ENCODE results near the gene PLA2G2D. TPM values are rescaled to one million over a fixed set of nuclear protein-coding genes. Genes with fewer than 3 reads are reported as not detected.

Gene PLA2G2D
- total and polyA plus RNA-seq, 10 of the 15 experiments (the other 5 are each of a cell fraction or from before 2014, with no cell fraction given): 0.06 to 0.38 (median 0.16) TPM; not detected in 2

DNA sequence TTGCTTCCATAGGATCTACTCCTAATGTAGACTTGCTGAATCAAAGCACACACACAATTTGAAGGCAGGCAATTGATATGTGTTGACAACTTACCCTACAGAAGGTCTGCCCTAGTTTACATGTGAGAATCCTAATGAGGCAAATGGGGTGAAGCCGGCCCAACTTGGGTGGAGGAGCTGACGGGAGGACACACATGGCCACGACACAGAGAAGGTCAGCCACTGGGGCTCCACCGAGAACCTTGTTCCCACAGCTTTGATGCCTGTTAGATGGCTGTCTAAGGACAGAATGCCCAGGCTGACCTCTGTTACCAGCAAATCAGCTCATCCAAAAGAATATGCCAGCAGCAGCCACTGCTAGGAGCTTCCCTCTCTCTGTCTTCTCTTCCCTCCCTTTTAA is 1.5 kb upstream of the PLA2G2D start:
- H3K9ac ChIP-seq (ENCODE audit: control insufficient read depth, insufficient read depth, low read length): no peak overlapping the region
- no peaks in the 10 kb centered on the region for H4K20me1 ChIP-seq (ENCODE audit: control insufficient read depth, insufficient read depth)
- ChIA-PET RAD21 (ENCODE audit: unreplicated experiment) (interaction anchor here (0.9 to 1.0 kb wide), 2 partner anchors 31 to 63 kb away, joined by 3 to 4 read pairs; no protein-coding TSS in a partner anchor), POLR2A (no interaction called here), SMC1A (ENCODE audit: uncharacterized antibody, unreplicated experiment) (no interaction called here), CTCF (interaction anchor here (0.6 to 1.3 kb wide), 2 partner anchors 40 to 761 kb away, joined by 3 read pairs; no protein-coding TSS in a partner anchor)
- no peaks in the 10 kb centered on the region for H3K9me3 ChIP-seq (replicated peaks; ENCODE audit: control insufficient read depth, insufficient read depth, low read length)
- H3K79me2 ChIP-seq (ENCODE audit: control insufficient read depth, insufficient read depth, low read length): no peaks in the 10 kb centered on the region
- intact Hi-C loops (cut with micrococcal nuclease; ENCODE audit: unreplicated experiment): no loop called here
- H3K4me3 ChIP-seq: no peak overlapping the region
- no peak overlapping the region for H2AFZ ChIP-seq (ENCODE audit: control insufficient read depth, low read depth, low read length)
- no peak overlapping the region for H3K4me2 ChIP-seq (ENCODE audit: control insufficient read depth, insufficient read depth)
- no peak overlapping the region for H3K27ac ChIP-seq (ENCODE audit: control insufficient read depth, insufficient read depth)
- H3K4me1 ChIP-seq (ENCODE audit: control insufficient read depth, insufficient read depth, low read length): peaks cover 34% of the 10 kb centered on the region
- BruUV-seq (replicated peaks): no TSS peak
- DNase-seq (ENCODE audit: low read depth, low spot score): no peak
- TF ChIP-seq, protein P1, sequence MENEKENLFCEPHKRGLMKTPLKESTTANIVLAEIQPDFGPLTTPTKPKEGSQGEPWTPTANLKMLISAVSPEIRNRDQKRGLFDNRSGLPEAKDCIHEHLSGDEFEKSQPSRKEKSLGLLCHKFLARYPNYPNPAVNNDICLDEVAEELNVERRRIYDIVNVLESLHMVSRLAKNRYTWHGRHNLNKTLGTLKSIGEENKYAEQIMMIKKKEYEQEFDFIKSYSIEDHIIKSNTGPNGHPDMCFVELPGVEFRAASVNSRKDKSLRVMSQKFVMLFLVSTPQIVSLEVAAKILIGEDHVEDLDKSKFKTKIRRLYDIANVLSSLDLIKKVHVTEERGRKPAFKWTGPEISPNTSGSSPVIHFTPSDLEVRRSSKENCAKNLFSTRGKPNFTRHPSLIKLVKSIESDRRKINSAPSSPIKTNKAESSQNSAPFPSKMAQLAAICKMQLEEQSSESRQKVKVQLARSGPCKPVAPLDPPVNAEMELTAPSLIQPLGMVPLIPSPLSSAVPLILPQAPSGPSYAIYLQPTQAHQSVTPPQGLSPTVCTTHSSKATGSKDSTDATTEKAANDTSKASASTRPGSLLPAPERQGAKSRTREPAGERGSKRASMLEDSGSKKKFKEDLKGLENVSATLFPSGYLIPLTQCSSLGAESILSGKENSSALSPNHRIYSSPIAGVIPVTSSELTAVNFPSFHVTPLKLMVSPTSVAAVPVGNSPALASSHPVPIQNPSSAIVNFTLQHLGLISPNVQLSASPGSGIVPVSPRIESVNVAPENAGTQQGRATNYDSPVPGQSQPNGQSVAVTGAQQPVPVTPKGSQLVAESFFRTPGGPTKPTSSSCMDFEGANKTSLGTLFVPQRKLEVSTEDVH (IDR thresholded peaks at IDR 0.05; ENCODE audit: low read depth, partially characterized antibody): no peak
- TF ChIP-seq DPF2 (IDR thresholded peaks at IDR 0.05): no peak
- TF ChIP-seq ASH2L (IDR thresholded peaks at IDR 0.05; ENCODE audit: borderline replicate concordance, low read depth): no peak
- TF ChIP-seq, protein P2, sequence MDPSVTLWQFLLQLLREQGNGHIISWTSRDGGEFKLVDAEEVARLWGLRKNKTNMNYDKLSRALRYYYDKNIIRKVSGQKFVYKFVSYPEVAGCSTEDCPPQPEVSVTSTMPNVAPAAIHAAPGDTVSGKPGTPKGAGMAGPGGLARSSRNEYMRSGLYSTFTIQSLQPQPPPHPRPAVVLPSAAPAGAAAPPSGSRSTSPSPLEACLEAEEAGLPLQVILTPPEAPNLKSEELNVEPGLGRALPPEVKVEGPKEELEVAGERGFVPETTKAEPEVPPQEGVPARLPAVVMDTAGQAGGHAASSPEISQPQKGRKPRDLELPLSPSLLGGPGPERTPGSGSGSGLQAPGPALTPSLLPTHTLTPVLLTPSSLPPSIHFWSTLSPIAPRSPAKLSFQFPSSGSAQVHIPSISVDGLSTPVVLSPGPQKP (IDR thresholded peaks at IDR 0.05; ENCODE audit: low read depth, low read length): no peak
- no peak for TF ChIP-seq PAX8 (IDR thresholded peaks at IDR 0.05)
- TF ChIP-seq RCOR1 (conservative IDR thresholded peaks at IDR 0.05; ENCODE audit: low read depth, low read length): no peak
- TF ChIP-seq, protein P3, sequence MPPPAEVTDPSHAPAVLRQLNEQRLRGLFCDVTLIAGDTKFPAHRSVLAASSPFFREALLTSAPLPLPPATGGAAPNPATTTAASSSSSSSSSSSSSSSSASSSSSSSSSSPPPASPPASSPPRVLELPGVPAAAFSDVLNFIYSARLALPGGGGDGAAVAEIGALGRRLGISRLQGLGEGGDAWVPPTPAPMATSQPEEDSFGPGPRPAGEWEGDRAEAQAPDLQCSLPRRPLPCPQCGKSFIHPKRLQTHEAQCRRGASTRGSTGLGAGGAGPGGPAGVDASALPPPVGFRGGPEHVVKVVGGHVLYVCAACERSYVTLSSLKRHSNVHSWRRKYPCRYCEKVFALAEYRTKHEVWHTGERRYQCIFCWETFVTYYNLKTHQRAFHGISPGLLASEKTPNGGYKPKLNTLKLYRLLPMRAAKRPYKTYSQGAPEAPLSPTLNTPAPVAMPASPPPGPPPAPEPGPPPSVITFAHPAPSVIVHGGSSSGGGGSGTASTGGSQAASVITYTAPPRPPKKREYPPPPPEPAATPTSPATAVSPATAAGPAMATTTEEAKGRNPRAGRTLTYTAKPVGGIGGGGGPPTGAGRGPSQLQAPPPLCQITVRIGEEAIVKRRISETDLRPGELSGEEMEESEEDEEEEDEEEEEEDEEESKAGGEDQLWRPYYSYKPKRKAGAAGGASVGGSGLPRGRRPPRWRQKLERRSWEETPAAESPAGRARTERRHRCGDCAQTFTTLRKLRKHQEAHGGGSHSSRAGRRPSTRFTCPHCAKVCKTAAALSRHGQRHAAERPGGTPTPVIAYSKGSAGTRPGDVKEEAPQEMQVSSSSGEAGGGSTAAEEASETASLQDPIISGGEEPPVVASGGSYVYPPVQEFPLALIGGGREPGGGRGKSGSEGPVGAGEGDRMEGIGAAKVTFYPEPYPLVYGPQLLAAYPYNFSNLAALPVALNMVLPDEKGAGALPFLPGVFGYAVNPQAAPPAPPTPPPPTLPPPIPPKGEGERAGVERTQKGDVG (CRISPR knock-in tag; IDR thresholded peaks at IDR 0.05): no peak
- TF ChIP-seq, protein P4, sequence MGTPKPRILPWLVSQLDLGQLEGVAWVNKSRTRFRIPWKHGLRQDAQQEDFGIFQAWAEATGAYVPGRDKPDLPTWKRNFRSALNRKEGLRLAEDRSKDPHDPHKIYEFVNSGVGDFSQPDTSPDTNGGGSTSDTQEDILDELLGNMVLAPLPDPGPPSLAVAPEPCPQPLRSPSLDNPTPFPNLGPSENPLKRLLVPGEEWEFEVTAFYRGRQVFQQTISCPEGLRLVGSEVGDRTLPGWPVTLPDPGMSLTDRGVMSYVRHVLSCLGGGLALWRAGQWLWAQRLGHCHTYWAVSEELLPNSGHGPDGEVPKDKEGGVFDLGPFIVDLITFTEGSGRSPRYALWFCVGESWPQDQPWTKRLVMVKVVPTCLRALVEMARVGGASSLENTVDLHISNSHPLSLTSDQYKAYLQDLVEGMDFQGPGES (IDR thresholded peaks at IDR 0.05): no peak
- no peak for TF ChIP-seq RELA (IDR thresholded peaks at IDR 0.05; ENCODE audit: borderline replicate concordance, partially characterized antibody)
- ATAC-seq: no peak
- H3K36me3 ChIP-seq (ENCODE audit: control insufficient read depth in 2 of 2, insufficient read depth in 2 of 2, low read length in 1 of 2): no peaks in the 10 kb centered on the region
- WGBS (ENCODE audit: insufficient coverage, insufficient replicate concordance, low lambda C conversion rate, missing lambda C conversion rate): 96% methylated on average over 4 of the region's 4 CpGs
- FAIRE-seq: no peak
- H3K27me3 ChIP-seq (replicated peaks in 1 of 2; ENCODE audit: control insufficient read depth in 2 of 2, insufficient read depth in 2 of 2, low read length in 1 of 2): no peaks in the 10 kb centered on the region
- in situ Hi-C loops (cut with MboI): no loop called here
